Measurements from ENCODE around the gene ADGRD2.

Gene ADGRD2

DNA sequence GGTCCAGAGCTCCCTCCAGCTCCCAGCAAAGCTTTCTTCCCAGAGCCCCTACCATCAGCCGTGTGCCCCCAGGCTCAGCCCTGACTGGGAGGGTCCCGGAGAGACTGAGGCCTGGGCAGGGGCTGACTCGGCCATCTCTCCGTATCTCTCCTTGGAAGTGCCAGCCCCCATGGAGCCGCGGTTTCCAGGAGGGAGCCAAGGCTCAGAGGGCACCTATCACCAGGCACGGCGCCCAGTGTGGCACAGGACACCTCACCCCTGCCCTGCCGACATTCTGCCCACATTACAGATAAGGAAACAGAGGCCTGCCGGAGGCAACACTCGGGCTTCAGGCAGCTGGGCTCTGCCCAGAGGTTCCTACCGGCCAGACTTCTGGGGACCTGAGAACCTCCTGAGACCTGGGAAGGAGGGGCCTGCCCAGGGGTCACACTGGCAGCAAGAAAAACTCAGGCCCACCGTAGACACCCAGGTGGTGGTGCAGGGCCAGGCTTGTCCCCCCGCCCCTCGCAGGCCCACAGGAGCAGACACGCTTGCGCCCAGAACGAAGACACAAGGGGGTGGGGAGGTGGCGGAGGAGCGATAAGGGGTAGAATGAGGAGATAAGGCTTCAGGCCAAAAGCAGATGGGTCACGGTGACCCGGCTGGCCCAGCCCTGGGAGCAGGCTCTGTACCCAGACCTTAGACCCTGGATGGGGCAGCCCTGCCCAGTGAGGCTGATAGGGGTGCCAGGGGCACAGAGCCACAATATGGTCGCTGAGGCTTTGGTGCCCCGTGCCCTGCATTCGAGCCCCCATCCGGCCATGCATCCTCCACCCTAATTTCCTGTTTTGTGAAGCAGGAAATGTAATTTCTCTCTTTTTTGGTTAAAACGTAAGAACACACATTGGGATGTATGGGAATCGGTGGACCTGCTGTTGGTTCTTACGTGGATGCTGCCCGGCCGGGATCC lies 45.1 kb downstream of the ADGRD2 start:
- no peak for DNase-seq (ENCODE audit: low read depth in 1 of 2, low spot score in 1 of 2)

GRCh38 chr9:124496075-124496449 lies 45.8 kb downstream of the ADGRD2 start:
- DNase-seq (ENCODE audit: low read depth in 1 of 2, low spot score in 1 of 2): no peak

- DNase-seq (ENCODE audit: low read depth in 1 of 2, low spot score in 1 of 2): no peak
Measured at GRCh38 chr9:124496463-124496862, 46.2 kb downstream of the ADGRD2 start.

DNA sequence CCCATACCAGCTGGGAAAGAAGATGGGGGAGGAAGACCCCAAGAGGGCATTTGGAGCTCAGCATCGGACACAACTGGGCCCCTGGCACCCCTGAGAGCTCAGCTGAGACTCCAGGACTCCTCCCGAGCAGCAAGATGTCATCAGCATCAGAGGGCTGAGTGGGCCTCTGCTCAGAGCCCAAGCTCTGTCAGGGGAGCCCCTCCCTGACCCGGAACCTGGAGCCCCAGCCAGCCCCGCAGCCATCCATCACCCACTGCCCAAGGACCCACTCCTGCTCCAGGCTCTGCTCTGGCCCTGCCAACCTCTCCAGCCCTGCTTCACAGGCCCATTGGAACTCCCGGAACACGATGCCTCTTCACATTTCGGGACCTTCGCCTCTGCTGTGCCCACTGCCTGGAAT lies 47.2 kb downstream of the ADGRD2 start:
- DNase-seq (ENCODE audit: low read depth in 1 of 2, low spot score in 1 of 2): no peak

DNA sequence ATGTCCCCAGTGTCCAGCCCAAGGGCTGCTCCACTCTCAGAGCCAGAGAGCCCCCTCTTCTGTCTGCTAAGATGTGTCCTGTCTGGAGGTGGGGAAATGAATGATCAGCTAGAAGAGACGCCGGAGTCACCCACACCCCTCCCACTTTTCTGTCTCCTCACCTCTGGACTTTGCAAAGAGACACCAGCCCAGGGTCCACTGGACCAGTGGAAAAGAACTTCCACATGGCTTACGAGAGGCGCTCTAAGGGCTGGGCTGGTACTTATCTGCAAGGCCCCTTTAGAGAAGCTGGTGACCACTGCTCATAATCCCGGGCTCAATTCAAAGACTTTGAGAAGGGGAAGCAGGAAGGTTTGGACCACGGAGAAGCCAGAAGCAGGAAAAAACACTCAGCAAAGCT lies 47.8 kb downstream of the ADGRD2 start:
- DNase-seq (ENCODE audit: low read depth in 1 of 2, low spot score in 1 of 2): no peak

DNA sequence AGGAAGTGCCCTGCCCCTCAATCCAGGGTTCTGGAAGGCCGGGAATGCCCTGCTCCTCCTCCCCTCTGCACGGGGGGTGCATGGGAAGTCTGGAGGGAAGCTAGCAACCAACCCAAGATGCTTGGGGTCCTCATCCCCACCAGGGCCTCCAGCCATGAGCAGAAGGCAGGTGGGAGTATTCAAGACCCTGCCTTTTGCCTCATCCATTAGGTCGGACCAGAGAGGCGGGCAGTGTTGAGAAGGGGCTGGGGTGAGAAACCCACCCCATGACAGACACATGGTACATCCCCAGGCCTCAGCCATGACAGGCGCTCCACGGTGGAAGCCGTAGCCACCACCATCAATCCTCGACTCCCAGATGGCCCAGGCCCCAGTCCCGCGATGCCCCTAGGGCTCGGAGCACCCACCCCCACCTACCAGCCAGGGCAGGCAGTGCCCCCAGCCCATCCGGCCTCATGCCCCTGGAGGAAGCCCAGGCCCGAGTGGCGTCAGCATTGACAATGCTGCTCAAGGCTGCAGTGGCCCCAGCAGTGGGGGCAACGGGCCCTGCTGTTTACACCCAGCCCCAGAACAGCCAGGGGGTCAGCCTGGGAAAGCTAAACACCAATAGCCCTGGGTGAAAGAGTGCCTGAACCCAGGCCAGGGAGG lies 48.4 kb downstream of the ADGRD2 start:
- no peak for DNase-seq (ENCODE audit: low read depth in 1 of 2, low spot score in 1 of 2)

- no peak for DNase-seq (ENCODE audit: low read depth in 1 of 2, low spot score in 1 of 2)
Measured at GRCh38 chr9:124499216-124499615, 49.0 kb downstream of the ADGRD2 start.

GRCh38 chr9:124500028-124500795 lies 50.0 kb downstream of the ADGRD2 start:
- no peak for DNase-seq (ENCODE audit: low read depth in 1 of 2, low spot score in 1 of 2)

GRCh38 chr9:124500796-124501611 lies 50.8 kb downstream of the ADGRD2 start:
- no peak for DNase-seq (ENCODE audit: low read depth in 1 of 2, low spot score in 1 of 2)

DNA sequence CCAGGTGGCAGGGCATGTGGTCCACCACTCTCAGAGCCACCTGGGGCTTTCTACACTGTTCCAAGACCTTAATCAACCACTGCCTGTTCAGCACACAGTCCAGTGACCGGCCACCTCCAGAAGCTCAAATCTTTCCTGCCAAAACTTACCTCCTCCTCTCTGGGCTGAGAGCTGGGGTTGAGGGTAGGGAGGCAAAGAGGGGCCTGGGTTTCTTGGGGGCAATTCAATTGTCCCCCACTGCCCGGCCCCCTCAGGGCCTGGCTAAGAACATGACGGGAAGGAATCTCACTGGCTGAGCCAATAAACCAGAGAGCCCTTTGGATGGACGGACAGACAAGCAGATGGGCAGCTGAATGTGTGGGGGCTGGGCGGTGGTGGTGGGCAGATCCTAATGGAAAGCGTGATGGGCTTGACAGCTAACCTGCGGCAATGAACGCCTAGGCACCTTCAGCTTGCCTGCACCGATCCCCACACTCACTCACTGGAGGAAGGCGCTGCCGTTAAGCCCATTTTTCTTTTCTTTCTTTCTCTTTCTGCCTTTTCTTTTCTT lies 51.6 kb downstream of the ADGRD2 start:
- DNase-seq (ENCODE audit: low read depth in 1 of 2, low spot score in 1 of 2): no peak

DNA sequence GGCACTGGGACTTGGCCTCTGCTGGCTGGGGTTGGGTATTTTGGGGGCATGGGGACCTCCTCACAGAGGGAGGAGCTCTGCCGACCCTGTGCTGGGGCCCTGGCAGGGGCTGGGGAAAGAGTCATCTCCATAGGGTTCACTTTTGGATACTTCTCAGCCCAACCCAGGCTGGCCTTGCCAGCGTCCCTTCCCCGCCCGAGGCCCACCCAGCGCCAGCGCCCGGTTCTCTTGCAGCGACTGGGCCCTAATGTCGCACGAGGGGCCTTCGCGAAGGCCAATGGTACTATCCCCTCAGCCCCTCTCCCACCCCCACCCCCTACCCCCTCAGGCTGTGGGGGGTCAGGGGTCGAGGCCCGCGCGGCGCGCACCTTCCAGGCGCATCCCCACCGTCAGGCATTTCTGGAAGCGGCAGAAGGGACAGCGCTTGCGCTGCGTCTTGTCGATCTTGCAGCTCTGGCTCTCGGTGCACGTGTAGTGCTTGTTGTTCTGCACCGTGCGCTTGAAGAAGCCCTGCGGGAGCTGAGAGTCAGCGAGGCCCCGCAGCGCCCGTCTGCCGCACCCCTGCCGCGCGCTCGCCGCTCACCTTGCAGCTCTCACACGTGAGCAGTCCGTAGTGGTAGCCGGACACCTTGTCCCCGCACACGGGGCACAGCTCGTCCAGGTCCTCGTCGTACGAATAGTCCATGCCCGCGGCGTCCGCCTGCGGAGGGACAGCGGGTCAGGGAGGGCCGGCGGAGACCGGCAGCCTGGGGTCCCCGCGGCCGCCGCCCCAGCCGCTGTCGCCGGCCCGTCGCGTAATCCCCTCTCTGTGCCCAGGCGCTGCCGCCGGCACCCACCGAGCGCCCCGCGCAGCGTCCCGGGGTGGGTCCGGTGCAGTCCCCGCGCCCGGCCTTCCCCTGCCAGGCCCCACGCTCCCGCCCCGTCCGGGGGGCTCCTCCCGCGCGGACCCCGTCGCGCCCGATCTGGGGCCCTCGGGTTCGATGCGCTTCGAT lies 52.8 kb downstream of the ADGRD2 start:
- DNase-seq (ENCODE audit: low read depth in 1 of 2, low spot score in 1 of 2): no peak

DNA sequence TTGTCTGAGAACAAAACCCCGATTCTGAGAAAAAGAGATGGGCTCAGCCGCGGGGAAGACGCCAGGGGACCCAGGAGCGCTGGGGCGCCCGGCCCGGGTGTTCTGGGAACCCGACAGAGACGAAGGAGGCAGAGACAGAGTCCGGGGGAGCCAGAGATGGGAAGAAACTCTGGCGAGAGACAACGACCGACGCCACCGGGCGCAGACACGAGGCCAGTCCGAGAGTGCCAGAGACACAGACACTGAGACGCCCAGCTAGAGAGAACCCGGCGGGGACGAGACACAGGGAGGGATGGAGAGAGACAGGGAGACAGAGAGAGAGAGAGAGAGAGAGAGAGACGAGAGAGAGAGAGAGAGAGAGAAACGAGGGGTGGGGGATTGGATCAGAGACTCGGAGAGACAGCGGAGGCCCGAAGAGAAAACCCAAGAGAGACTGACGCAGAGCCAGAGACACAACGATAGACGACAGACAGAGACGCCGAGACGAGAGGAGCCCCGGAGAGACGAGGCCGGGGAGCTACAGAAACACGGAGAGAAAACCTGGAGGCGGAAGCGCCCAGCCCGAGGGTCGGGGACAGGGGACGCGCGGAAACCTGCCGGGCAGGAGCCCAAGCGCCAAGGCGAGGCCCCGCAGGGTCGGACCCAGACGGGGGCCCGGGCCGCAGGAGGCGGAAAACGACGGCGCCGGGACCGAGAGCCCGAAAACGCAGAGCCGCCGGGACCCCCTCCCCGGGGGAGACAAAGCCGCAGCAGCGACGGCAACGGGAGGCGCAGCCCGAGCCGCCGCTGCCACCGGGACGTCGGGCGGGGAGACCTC lies 53.7 kb downstream of the ADGRD2 start:
- DNase-seq (ENCODE audit: low read depth in 1 of 2, low spot score in 1 of 2): no peak

GRCh38 chr9:124504530-124505005 lies 54.3 kb downstream of the ADGRD2 start:
- DNase-seq (ENCODE audit: low read depth in 1 of 2, low spot score in 1 of 2): no peak

DNA sequence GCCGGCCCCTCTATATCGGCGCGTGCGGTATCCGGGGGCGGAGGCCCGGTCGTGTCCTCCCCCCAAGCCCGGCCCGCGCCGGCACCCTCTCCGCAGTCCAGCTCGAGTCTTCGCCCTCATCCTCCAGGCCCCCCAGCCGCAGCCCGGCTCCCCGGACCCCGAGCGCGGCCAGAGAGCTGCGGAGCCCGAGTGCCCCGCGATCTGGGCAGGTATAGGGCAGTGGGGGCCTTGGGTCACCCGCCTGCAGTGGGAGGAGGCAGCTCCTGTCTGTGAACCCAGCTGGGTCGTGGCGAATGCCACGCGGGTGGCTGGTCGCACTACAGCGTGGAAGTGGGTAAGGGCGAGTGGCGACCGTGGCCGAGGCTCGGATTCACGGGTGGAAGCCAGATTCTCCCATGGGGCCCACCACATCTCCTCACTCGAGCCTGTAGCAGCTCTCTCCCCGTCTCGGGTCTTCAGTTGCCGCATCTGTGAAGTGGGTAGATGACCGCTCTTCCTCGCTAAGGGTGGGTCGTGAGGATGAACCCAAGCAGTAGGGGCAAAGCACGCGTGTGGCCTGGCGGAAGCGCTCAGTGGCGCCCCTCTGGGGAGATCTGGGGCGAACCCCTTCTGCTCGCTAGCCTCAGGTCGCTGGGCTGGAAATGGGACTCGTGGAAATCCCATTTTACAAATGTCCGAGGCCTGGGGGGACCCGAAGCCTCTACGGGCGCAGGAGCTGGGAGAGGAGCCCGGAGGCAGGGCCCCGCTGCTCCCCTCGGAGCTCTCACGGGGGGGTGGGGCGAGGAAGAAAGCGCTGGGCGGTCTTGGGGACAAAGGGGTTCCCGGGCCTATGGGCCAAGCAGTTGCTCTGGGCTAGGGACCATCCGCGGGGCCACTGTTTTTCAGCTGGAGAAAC lies 55.0 kb downstream of the ADGRD2 start:
- no peak for DNase-seq (ENCODE audit: low read depth in 1 of 2, low spot score in 1 of 2)

GRCh38 chr9:124505901-124506346 lies 55.7 kb downstream of the ADGRD2 start:
- DNase-seq (ENCODE audit: low read depth in 1 of 2, low spot score in 1 of 2): no peak

DNA sequence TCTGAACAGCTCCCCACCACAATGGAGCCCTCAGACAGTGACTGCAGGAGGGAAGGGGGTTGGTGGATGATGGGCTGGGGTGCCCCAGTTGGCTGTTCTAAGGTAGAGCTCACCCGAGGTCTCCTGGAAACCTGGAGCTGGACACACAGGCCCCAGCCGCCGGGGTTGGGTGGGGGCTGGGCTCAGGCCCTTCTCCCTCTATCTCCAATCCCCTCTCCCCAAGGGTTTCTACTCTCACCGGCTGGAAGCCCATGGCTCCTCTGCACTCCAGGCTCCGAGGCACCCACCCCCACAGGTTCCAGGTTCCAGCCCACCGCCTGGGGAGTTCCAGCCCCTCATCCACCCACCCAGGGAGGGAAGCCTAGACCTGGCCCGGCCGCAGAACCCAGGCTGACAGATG lies 56.2 kb downstream of the ADGRD2 start:
- DNase-seq (ENCODE audit: low read depth in 1 of 2, low spot score in 1 of 2): no peak

All from activated T-helper 1 cell treated with anti-CD3 and anti-CD28 coated beads, Interleukin-2, amount 50 U/mL, for 16 hours (primary cell).